ENCODE data around the gene SERPIND1.

GRCh38 chr22:20794650-20795413, 20.9 kb downstream of the SERPIND1 start:
- no peak for TF ChIP-seq CTCF (IDR thresholded peaks at IDR 0.05; ENCODE audit: low read depth, low read length, poor library complexity, severe bottlenecking)
- TF ChIP-seq EZH2phosphoT487 (IDR thresholded peaks at IDR 0.05; ENCODE audit: borderline replicate concordance, low read length): no peak

Measured in DOHH2 (cell line).